HCT116 (cell line): Measurements from ENCODE around the gene POLR3GL. TPM values are rescaled to one million over a fixed set of nuclear protein-coding genes. Genes with fewer than 3 reads are reported as not detected.
A peak's percentile ranks its signal among the peaks of the same experiment; 100 is the strongest.

Experiments used
- ATAC-seq: fragments of 200-7000 bp; cut with Tn5 transposase; 2 replicates; pipeline ENCODE4 v1.9.1; 2020; ENCODE audit warnings: mild to moderate bottlenecking, moderate library complexity
- BruUV-seq: library from RNA; stranded (reverse); fragments of 400-500 nt; replicated peaks from 2 replicates; lab custom pipeline; 2021; lab: Mats Ljungman, UMichigan
- CTCF ChIA-PET: fragments of 300-600 bp; sonication (Branson Sonifier 250); formaldehyde crosslinking; loops from one replicate; lab custom pipeline; 2021; ENCODE audit warnings: antibody characterized with exemption; lab: Charles Lee
- POLR2A ChIA-PET: fragments of 300-600, 350-600 bp; sonication (Branson Sonifier 250); formaldehyde crosslinking; loops from one replicate; lab custom pipeline; 2021; ENCODE audit warnings: antibody characterized with exemption; lab: Charles Lee
- RAD21 ChIA-PET, 2 experiments: fragments of 300-600 bp; sonication (Branson Sonifier 250); formaldehyde crosslinking; loops; one replicate each; lab custom pipeline; 2023; ENCODE audit warnings: low total read pairs in 2 of 2; ENCODE audit not compliant: uncharacterized antibody in 2 of 2, unreplicated experiment in 2 of 2, low non-redundant PET in 1 of 2; lab: Charles Lee
- DNase-seq: peaks from one replicate; pipeline ENCODE4 v3.0.0-alpha.2; 2010; ENCODE audit warnings: low read depth, low spot score
- H2AFZ ChIP-seq: fragments of 200-600 bp; shearing (Covaris generic), sonication (generic); 2 replicates; pipeline ENCODE4 v1.6.1; 2017; ENCODE audit warnings: low read depth, mixed run types, mixed read lengths, antibody characterized with exemption, low read length; ENCODE audit not compliant: poor library complexity, severe bottlenecking
- H3K27ac ChIP-seq: 2 replicates; pipeline ENCODE4 v1.5.1; 2012; ENCODE audit warnings: low read depth, low read length
- H3K27me3 ChIP-seq: fragments of 200-600 bp; sonication (generic); 2 replicates; pipeline ENCODE4 v1.6.1; 2016; ENCODE audit warnings: mixed run types, low read length, mixed read lengths; ENCODE audit not compliant: insufficient read depth
- H3K36me3 ChIP-seq, 2 experiments: fragments of 200-500 bp in 1 of 2; fragments of 200-600 bp in 1 of 2; sonication (Bioruptor generic) in 1 of 2; sonication (generic) in 1 of 2; 2 replicates each; pipeline versions ENCODE4 v1.5.1 to v1.6.1; 2014 to 2016; ENCODE audit warnings: low read length in 2 of 2, inconsistent platforms in 1 of 2, mixed read lengths in 1 of 2, mixed run types in 1 of 2; ENCODE audit not compliant: insufficient read depth in 2 of 2, control insufficient read depth in 1 of 2
- H3K4me1 ChIP-seq, 2 experiments: fragments of 200-600 bp in 1 of 2; sonication (generic) in 1 of 2; 2 replicates each; pipeline versions ENCODE4 v1.5.1 to v1.6.1; 2012 to 2017; ENCODE audit warnings: low read length in 2 of 2, inconsistent platforms in 1 of 2, mild to moderate bottlenecking in 1 of 2, mixed read lengths in 1 of 2, mixed run types in 1 of 2, moderate library complexity in 1 of 2; ENCODE audit not compliant: insufficient read depth in 2 of 2, control insufficient read depth in 1 of 2
- H3K4me2 ChIP-seq: fragments of 200-600 bp; sonication (generic); 2 replicates; pipeline ENCODE4 v1.6.1; 2017; ENCODE audit warnings: mixed run types, low read length, mixed read lengths
- H3K4me3 ChIP-seq, 2 experiments: fragments of 200-600 bp in 1 of 2; sonication (generic) in 1 of 2; replicated peaks in 1 of 2; 2 replicates each; pipeline ENCODE4 v1.5.1; 2011 to 2016; ENCODE audit warnings: low read length in 2 of 2, control low read depth in 1 of 2, low read depth in 1 of 2, mild to moderate bottlenecking in 1 of 2, mixed read lengths in 1 of 2, mixed run types in 1 of 2
- H3K79me2 ChIP-seq: fragments of 200-600 bp; sonication (generic); 2 replicates; pipeline ENCODE4 v1.6.1; 2017; ENCODE audit warnings: mild to moderate bottlenecking, mixed run types, low read length, moderate library complexity, mixed read lengths; ENCODE audit not compliant: insufficient read depth
- H3K9ac ChIP-seq: fragments of 200-600 bp; sonication (generic); 2 replicates; pipeline ENCODE4 v1.6.1; 2016; ENCODE audit warnings: low read length, mixed read lengths
- H3K9me2 ChIP-seq: fragments of 200-600 bp; sonication (generic), shearing (Covaris generic); 2 replicates; pipeline ENCODE4 v1.6.1; 2017; ENCODE audit warnings: mixed run types, mild to moderate bottlenecking, moderate library complexity; ENCODE audit not compliant: insufficient read depth
- H3K9me3 ChIP-seq, 2 experiments: fragments of 200-500 bp in 1 of 2; fragments of 200-600 bp in 1 of 2; sonication (Bioruptor generic) in 1 of 2; sonication (generic) in 1 of 2; 2 replicates each; pipeline ENCODE4 v1.6.1; 2014 to 2017; ENCODE audit warnings: low read length in 2 of 2, mixed read lengths in 2 of 2, inconsistent platforms in 1 of 2, low read depth in 1 of 2, mild to moderate bottlenecking in 1 of 2, mixed run types in 1 of 2, moderate library complexity in 1 of 2; ENCODE audit not compliant: control insufficient read depth in 1 of 2, insufficient read depth in 1 of 2
- H4K20me1 ChIP-seq: fragments of 200-600 bp; sonication (generic), shearing (Covaris generic); 2 replicates; pipeline ENCODE4 v1.6.1; 2017; ENCODE audit warnings: mixed run types, mild to moderate bottlenecking, moderate library complexity; ENCODE audit not compliant: insufficient read depth
- ATF3 ChIP-seq: IDR thresholded peaks from 2 replicates; pipeline ENCODE4 v1.6.1; 2012
- CEBPB ChIP-seq: IDR thresholded peaks from 2 replicates; pipeline ENCODE4 v1.6.1; 2012; ENCODE audit warnings: low read depth
- EGR1 ChIP-seq: IDR thresholded peaks from 2 replicates; pipeline ENCODE4 v1.6.1; 2012; ENCODE audit warnings: low read depth
- ZFX ChIP-seq: fragments of 450-650 bp; IDR thresholded peaks from 2 replicates; pipeline ENCODE4 v1.6.1; 2017
- intact Hi-C: fragments of 100-400 bp; cut with micrococcal nuclease; formaldehyde crosslinking; loops from 2 replicates; pipeline ENCODE4 v1.10.0; 2022
- total RNA-seq: library from RNA; stranded (reverse); gene quantifications from one replicate; pipeline ENCODE4 v1.2.1, GENCODE V29; 2021; ENCODE audit not compliant: unreplicated experiment

POLR3GL gene
- total RNA-seq, 1 experiment from 2014 or later, result 17.9 TPM

DNA sequence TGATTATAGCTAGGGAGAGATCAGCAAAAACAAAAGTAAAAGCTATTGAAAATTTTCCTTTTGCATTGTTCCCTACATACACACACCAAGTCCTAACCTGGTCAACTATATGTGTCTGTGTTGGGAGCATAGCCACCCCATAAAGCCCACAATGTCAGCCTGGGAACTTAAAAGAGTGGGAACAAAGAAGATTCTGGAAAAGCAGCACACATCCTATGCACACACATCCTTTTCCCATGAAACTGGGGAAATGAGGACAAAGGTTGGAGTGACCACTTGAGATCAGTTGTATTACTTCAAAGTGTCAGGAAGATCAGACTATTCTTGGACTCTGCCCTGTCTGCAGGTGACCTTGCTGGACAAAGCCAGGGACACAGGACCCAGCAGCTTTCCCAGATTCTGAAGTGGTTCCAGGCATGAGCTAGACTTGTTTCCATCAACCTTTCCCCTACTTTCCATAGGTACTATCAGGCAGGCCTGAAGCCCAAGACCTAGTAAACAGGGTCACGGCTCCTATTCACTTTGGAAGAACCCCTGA, 16.0 kb downstream of the POLR3GL start:
- no peak for TF ChIP-seq ZFX
- ATAC-seq, result no peak
- no peaks in the 10 kb centered on the region for H3K9me3 ChIP-seq
- DNase-seq, result no peak
- H3K79me2 ChIP-seq, result no peaks in the 10 kb centered on the region
- no peak overlapping the region for H3K4me3 ChIP-seq
- BruUV-seq, result no TSS peak
- ChIA-PET RAD21 (interaction anchor here (1.4 kb wide), 2 partner anchors 26 to 89 kb away, joined by 4 to 5 read pairs; no protein-coding TSS in a partner anchor), CTCF (interaction anchor here (1.1 to 3.1 kb wide), 3 partner anchors 13 to 40 kb away, joined by 3 to 45 read pairs (median 5); partner anchors contain the start of gene HJV), POLR2A (interaction anchor here (1.4 to 3.0 kb wide), 9 partner anchors 16 to 122 kb away, joined by 3 to 27 read pairs (median 7); partner anchors contain the start of genes ANKRD34A, LIX1L, PIAS3 and POLR3GL)
- no peak overlapping the region for H2AFZ ChIP-seq
- intact Hi-C loops, result no loop called here
- peaks cover 36 to 57% of the 10 kb centered on the region in 2 experiments for H3K4me1 ChIP-seq
- H3K36me3 ChIP-seq, result no peaks in the 10 kb centered on the region
- H3K27ac ChIP-seq, result peak overlapping the region; percentile 89; the same call in 1 of the 2 replicates
- H3K9me2 ChIP-seq, result no peaks in the 10 kb centered on the region
- H3K4me2 ChIP-seq, result no peak overlapping the region
- no peaks in the 10 kb centered on the region for H3K27me3 ChIP-seq
- no peaks in the 10 kb centered on the region for H4K20me1 ChIP-seq
- H3K9ac ChIP-seq, result 0 out of 2 replicates have a peak overlapping the region, but pooled peaks have one; percentile 56

- Histone ChIP-seq H3K4me3 (no peak overlapping the region), H3K9ac (no peak overlapping the region), H3K27me3 (no peaks in the 10 kb centered on the region), H3K4me1 (peaks cover 45 to 67% of the 10 kb centered on the region in 2 experiments), H3K27ac (no peak overlapping the region), H2AFZ (no peak overlapping the region), H3K9me2 (no peaks in the 10 kb centered on the region), H3K9me3 (no peaks in the 10 kb centered on the region), H4K20me1 (no peaks in the 10 kb centered on the region), H3K4me2 (no peak overlapping the region), H3K79me2 (no peaks in the 10 kb centered on the region), H3K36me3 (no peaks in the 10 kb centered on the region)
- BruUV-seq, result no TSS peak
- POLR2A ChIA-PET, result interaction anchor here (1.4 to 2.4 kb wide), 2 partner anchors 17 to 70 kb away, joined by 4 to 7 read pairs; partner anchors contain the start of genes ANKRD34A and POLR3GL
- ATAC-seq (no peak), DNase-seq (no peak)
- no peak for TF ChIP-seq EGR1
- TF ChIP-seq CEBPB, result no peak
- no peak for TF ChIP-seq ATF3
- RAD21 ChIA-PET, result no interaction called here
- CTCF ChIA-PET, result no interaction called here
- intact Hi-C loops, result no loop called here
Observed at GRCh38 chr1:145982010-145982723, 17.7 kb downstream of the POLR3GL start.
